Urinary bladder (tissue), 4 donors: Measurements from ENCODE around the gene MRPL10. TPM values are rescaled to one million over a fixed set of nuclear protein-coding genes. Genes with fewer than 3 reads are reported as not detected.

ENCODE experiments used
- DNase-seq: peaks from one replicate; pipeline ENCODE4 v3.0.0-alpha.2; 2015; ENCODE audit errors: extremely low spot score
- H3K27ac ChIP-seq: one replicate; pipeline ENCODE4 v1.5.1; 2013; ENCODE audit warnings: low read depth, mild to moderate bottlenecking, moderate library complexity
- H3K36me3 ChIP-seq: one replicate; pipeline ENCODE4 v1.6.1; 2013; ENCODE audit warnings: mild to moderate bottlenecking, moderate library complexity; ENCODE audit not compliant: insufficient read depth
- H3K4me1 ChIP-seq: one replicate; pipeline ENCODE4 v1.6.1; 2013; ENCODE audit warnings: mild to moderate bottlenecking, moderate library complexity; ENCODE audit not compliant: insufficient read depth
- H3K4me3 ChIP-seq: one replicate; pipeline ENCODE4 v1.5.1; 2013; ENCODE audit warnings: low read depth, low read length
- WGBS: extraction: QIAGEN DNeasy Blood & Tissue Kit; methylation state at CpG from one replicate; pipeline ENCODE4 v1.1.7; 2013; 5-methylcytosine and 5-hydroxymethylcytosine counted together
- polyA plus RNA-seq: library from polyadenylated mRNA; stranded (reverse); fragments of 200-250 nt; gene quantifications from one replicate; pipeline ENCODE4 v1.2.3, GENCODE V29; 2013
- total RNA-seq: library from RNA; depleted of rRNA; stranded (reverse); fragments of >200 nt; gene quantifications from one replicate; pipeline ENCODE4 v1.2.3, GENCODE V29; 2014
- donor health status: healthy with polysubstance abuse.
- donor health status: healthy.

Gene MRPL10
- total and polyA plus RNA-seq, 2 donors, result 8.5 to 80.9 TPM

DNA sequence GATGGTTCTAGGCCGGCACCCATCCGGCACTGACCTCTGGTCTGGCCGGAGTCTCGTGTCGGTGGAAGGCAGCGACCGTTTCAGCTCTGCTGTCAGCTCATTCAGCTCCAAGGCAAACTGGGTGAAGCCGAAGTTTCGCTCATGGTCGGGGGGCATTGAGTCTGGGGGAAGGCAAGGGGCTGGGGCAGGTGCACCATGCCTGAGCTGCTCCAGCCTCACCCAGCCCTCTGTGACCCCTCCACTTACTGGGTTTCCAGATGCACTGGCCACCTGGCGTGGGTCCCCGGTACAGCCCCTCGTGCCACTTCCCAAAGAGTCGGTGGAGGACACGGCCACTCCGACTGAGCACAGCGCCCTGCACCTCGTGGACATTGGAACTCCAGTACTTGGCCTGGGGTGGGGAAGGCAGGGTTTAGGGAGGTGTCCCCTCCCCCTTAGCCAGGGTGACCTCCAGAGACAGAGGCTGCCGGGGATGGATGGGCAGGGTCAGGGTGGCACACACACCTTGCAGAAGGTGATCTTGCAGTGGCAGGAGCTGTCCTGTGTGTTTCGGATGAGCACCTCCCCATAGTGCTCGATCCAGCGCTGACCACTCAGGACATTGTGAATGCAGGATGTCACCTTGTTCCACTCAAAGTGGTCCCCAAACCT is 22.4 kb downstream of the MRPL10 start:
- WGBS, result 95% methylated on average over 22 of the region's 22 CpGs
- DNase-seq, result no peak
- Histone ChIP-seq H3K4me1 (no peaks in the 10 kb centered on the region), H3K36me3 (peaks cover 5% of the 10 kb centered on the region), H3K27ac (no peak overlapping the region), H3K4me3 (no peak overlapping the region)

DNA sequence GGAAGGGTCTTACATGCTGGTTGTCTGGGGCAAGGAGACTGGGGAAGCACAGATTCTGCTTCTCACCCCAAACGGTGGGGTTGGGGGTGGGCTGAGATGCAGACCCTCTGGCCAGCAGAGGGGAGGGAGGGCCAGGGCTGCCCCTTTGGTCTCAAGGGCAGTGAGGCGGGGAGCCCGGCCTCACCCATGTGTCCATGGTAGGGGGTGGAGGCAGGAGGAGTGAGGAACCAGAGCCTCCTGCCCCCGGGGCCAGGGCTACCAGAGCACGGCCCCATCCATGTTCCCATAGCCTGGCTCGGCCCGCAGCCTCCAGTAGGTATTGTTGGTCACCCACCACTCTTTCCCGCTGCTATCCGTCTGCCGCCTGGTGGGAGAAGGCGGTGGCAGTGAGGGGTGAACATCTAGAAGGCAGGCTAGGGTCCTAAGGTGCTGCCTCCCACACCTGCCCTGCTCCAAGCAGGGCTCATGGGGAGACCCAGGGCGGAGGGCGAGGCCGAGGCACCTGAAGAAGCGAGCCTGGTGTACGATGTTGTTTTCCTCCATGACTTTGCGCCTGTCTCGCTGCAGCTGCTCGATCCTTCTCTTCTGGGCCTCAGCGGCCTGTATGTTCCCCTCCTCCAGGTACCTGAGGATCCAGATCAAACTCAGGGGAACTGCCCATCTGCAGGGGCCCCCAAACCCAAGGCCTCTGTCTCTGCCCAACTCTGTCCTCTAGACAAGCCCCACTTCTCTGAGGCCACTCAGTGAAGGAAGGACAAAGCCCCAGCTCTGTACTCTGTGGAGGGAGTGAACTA is 23.1 kb downstream of the MRPL10 start:
- no peak for DNase-seq
- WGBS, result 89% methylated on average over 20 of the region's 20 CpGs
- no peaks in the 10 kb centered on the region for H3K4me1 ChIP-seq
- H3K27ac ChIP-seq, result no peak overlapping the region
- peaks cover 5% of the 10 kb centered on the region for H3K36me3 ChIP-seq
- no peak overlapping the region for H3K4me3 ChIP-seq

DNA sequence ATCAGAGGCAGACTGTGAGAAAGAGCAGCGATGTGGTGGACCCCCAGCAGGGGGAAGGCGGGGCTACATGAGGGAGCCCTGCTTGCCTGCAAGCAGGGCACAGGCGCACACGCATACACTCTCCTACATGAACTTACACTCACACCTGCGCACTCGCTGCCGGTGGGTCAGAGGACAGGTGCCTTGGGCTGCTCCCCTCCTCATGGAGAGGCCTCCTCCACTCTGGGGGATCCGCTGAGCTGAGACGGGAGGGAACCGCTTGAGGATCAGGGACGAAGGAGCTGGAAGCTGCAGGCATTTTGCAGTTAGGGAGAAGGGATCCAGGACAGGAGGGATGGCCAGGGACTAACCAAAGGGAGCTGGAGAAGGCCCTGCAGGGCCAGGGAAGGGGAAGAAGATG is 23.9 kb downstream of the MRPL10 start:
- H3K27ac ChIP-seq, result no peak overlapping the region
- no peak overlapping the region for H3K4me3 ChIP-seq
- WGBS, result 81% methylated on average over 11 of the region's 11 CpGs
- H3K4me1 ChIP-seq, result no peaks in the 10 kb centered on the region
- peaks cover 5% of the 10 kb centered on the region for H3K36me3 ChIP-seq
- no peak for DNase-seq

DNA sequence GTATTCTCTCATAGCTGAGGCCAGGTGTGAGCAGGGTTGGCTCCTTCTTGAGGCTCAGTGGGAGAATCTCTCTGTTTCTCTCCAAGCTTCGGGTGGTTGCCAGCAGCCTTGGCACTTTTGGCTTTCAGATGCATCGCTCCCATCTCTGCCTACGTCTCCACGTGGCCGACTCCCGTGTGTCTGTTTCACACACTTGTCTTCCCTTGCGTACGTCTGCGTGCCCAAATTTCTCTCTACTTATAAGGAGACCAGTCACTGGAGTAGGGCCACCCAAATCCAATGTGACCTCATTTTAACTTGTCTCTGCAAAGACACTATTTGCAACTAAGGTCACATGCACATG is 24.5 kb downstream of the MRPL10 start:
- no peak overlapping the region for H3K27ac ChIP-seq
- no peak for DNase-seq
- 88% methylated on average over 9 of the region's 9 CpGs for WGBS
- no peak overlapping the region for H3K4me3 ChIP-seq
- H3K4me1 ChIP-seq, result no peaks in the 10 kb centered on the region
- peaks cover 5% of the 10 kb centered on the region for H3K36me3 ChIP-seq

DNA sequence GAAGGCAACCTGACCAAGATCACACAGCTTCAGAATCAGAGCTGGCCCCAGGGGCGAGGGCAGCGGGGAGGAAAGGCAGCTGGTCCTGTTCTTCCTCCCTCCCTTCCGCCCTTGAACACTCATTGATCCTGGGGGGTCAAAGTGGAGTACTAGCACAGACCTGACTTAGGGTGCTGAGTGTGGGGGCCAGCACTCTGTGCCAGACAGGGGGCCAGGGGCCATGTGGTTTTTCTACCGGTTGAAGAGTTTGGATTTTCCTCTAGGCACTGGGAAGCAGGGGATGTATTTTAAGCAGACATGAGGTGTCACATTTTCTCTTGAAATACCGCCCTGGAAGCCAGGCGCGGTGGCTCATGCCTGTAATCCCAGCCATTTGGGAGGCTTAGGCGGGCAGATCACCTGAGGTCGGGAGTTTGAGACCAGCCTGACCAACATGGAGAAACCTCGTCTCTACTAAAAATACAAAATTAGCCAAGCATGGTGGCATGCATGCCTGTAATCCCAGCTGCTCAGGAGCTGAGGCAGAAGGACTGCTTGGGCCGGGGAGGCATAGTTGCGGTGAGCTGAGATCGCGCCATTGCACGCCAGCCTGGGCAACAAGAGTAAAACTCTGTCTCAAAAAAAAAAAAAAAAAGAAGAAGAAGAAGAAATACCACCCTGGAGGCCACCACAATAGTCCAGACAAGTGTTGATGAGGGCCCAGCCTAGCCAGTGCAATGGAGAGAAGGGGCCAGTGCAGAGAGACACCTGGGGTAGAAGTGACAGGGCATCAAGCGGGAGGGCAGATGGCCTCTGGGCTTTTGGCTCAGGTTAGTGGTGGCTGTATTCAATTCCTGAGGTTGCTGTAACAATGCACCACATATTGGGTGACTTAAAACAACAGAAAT is 25.1 kb downstream of the MRPL10 start:
- Histone ChIP-seq H3K36me3 (peaks cover 5% of the 10 kb centered on the region), H3K27ac (no peak overlapping the region), H3K4me1 (no peaks in the 10 kb centered on the region), H3K4me3 (no peak overlapping the region)
- WGBS, result 90% methylated on average over 16 of the region's 16 CpGs
- DNase-seq, result no peak

DNA sequence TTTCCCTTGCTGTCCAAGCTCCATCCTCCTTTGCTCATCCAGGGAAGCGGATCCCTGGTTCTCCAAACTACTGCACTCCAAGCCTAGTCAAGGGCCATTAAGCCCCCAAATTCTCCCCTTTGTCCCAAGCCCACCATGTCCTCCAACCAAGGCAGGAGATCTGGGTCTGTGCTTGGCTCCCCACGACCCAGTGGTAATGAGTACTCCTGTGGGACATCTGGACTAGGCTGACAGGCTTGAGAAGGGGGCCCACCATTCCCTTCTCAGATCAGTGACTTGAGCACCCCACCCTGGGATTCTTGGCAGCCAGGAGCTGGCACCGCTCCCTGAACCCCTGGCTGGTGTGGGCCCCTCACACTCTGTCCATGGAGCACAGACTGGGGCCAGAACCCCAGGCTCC is 26.9 kb downstream of the MRPL10 start:
- peaks cover 5% of the 10 kb centered on the region for H3K36me3 ChIP-seq
- 65% methylated on average over 3 of the region's 3 CpGs for WGBS
- no peak for DNase-seq
- no peak overlapping the region for H3K4me3 ChIP-seq
- no peak overlapping the region for H3K27ac ChIP-seq
- H3K4me1 ChIP-seq, result no peaks in the 10 kb centered on the region

DNA sequence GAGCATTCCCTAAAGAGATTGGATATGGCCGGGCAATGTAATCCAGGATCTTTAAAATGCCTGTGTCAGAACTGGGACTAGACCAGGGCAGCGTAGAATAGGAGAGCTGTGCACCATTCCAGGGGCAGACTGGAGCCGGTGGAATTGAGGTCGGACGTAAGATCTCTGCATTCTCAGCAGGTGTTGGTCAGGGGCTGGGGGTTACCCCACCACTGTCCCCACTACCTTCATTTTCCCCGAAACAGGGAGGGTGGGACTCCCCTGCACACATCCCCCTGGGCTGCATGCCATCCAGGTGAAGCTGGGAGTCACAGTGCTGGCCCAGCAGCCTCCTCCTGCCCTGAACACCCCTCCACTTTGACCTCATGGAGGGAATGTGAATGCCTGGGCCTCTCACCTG is 27.6 kb downstream of the MRPL10 start:
- DNase-seq, result no peak
- Histone ChIP-seq H3K4me3 (no peak overlapping the region), H3K36me3 (peaks cover 5% of the 10 kb centered on the region), H3K27ac (no peak overlapping the region), H3K4me1 (no peaks in the 10 kb centered on the region)
- 67% methylated on average over 6 of the region's 6 CpGs for WGBS

DNA sequence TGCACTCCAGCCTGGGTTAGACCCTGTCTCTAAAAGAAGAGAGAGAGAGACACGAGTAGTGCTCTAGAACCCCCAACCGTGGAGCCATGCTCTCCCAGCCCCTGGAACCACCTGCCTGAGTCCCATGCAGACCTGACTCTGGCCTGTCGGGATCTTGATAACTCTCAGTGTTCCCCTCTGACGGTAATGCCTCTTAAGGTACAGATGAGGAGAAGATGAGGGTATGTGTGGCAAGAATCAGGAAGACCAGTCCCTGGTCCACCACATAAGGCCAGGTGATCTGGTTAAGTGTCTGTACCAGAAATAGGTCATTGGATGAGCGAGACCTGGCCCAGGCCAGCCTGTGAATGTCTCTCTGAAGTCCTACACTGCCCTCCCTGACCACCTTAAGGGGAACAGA is 28.1 kb downstream of the MRPL10 start:
- Histone ChIP-seq H3K27ac (no peak overlapping the region), H3K36me3 (peaks cover 5% of the 10 kb centered on the region), H3K4me3 (no peak overlapping the region), H3K4me1 (no peaks in the 10 kb centered on the region)
- no peak for DNase-seq
- WGBS, result 59% methylated on average over 5 of the region's 5 CpGs

DNA sequence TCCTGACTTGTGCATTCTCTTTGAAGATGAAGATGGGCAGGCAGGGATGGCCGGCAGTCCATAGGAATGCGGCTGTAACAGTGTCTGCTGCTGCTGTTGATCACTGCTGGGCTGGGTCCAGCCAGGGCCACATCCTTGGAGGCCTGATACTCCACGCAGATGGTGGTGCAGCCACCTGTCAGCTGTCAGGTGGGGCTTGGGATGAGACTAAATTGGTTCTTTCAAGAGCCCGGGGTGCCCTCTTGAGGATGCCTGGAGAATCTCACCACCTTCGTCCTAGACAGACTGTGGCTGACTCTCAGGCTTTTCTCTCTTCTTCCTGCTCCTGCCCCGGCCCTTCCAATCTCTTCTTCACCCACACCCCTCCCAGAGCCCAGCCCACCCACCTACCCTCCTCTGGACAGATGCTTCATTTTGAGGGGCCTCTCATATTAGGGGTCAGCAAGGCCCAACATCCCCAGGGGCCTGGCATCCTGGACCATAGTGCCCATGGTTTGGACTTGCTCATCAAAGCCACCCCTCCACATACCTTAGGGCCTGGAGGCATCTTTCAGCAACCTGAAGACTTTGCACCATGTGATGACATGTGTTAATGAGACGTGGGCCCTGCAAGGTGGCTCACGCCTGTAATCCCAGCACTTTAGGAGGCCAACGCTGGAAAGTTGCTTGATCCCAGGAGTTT is 28.9 kb downstream of the MRPL10 start:
- no peak for DNase-seq
- Histone ChIP-seq H3K36me3 (peaks cover under 1% of the 10 kb centered on the region), H3K4me3 (no peak overlapping the region), H3K4me1 (no peaks in the 10 kb centered on the region), H3K27ac (no peak overlapping the region)
- 29% methylated on average over 9 of the region's 9 CpGs for WGBS

DNA sequence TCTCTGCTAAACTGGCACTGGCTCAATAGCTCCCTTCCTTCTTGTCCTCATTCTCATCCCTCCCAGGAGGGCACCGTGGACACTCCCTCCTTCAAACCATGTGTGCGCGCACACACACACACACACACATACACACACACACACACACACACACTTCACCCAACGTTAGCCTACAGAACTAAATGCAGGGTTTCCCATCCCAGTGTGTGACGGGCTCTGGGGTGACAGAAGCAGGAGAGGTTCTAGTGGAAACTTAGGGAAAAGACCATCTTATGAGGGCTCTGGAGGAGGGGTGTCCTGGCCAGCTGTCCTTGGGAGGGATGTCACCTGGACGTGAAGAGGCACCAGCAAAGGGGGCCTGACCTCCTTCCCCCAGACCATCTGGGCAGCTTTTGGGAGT is 29.4 kb downstream of the MRPL10 start:
- 52% methylated on average over 6 of the region's 6 CpGs for WGBS
- DNase-seq, result no peak
- Histone ChIP-seq H3K27ac (no peak overlapping the region), H3K4me1 (no peaks in the 10 kb centered on the region), H3K36me3 (no peaks in the 10 kb centered on the region), H3K4me3 (no peak overlapping the region)

DNA sequence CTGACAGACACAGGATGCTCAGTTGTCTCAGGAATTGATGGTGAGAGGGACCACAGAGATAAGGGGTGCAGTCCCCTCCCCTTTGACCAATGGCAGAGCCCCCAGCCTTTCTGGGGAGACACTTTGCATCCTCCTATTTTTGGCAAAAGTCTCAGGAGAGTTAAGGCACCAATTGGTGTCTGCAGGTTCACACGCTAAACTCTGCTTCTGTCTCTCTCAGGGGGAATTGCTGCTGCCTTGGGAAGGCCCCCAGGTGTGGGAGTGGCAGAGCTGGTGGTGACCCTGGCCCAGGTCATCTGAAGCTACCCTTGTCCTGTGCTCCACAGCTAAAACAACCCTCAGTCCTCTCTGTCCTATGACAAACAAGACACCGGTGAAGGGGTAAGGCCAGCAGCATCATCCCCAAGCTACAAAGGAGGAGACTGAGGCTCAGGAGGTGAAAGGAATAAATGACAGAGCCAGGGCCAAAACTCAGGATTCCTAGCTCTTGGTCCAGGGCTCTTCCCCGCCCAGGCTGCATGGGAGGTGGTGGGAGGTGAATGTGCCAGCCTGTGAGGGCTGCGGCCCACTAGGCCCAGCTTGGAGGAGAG is 30.1 kb downstream of the MRPL10 start:
- no peak for DNase-seq

DNA sequence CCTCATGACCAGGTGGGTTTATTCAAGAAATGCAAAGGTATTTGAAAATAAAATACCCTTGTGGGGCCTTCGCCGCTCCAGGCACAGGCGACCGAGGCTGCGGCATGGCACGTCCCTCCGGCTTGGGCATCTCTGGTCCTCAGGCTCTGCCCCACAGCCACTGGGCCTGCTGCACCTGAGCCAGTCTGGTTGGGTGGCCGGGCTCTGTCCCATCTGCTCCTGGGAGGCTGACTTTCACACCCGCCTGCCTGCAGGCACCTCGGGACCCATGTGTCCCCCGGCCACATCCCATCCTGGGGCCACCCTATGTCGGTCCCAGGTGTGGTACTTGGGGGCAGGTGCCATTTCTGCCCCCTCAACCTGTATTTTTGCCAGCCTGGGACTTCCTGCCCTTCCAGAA is 30.7 kb downstream of the MRPL10 start:
- Histone ChIP-seq H3K27ac (no peak overlapping the region), H3K36me3 (no peaks in the 10 kb centered on the region), H3K4me3 (no peak overlapping the region), H3K4me1 (no peaks in the 10 kb centered on the region)
- WGBS, result 82% methylated on average over 12 of the region's 12 CpGs
- no peak for DNase-seq

More for the DNA sequence above, 30.1 kb downstream of the MRPL10 start:
- H3K27ac ChIP-seq, result no peak overlapping the region
- H3K4me1 ChIP-seq, result no peaks in the 10 kb centered on the region
- H3K36me3 ChIP-seq, result no peaks in the 10 kb centered on the region
- WGBS, result 83% methylated on average over 4 of the region's 4 CpGs
- no peak overlapping the region for H3K4me3 ChIP-seq

DNA sequence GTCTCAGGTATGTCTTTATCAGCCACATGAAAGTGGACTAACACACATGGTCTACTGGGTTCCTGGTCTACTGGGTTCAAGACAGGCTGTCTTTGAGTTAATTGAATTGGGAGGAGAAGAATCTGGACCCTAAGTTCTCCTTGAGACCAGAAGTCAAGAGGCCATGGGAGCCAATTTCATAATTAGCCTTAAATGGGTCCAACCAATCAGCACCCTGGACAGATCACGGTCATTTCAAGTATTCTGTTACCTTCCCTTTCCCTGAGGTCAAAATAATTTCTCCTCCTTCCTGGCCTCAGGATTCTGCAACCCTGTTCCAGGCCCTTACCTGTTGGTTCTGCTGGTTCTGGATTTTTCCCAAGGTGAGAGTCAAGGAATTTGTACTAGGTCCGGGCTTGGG is 33.5 kb downstream of the MRPL10 start:
- Histone ChIP-seq H3K36me3 (no peaks in the 10 kb centered on the region), H3K27ac (no peak overlapping the region), H3K4me3 (no peak overlapping the region), H3K4me1 (no peaks in the 10 kb centered on the region)
- WGBS, result 42% methylated on average over 2 of the region's 2 CpGs
- DNase-seq, result no peak
